ENCODE measurements around the gene ASB8.

GRCh38 chr12:48163150-48163747, 5.9 kb upstream of the ASB8 start:
- no peak for TF ChIP-seq CTCF (IDR thresholded peaks at IDR 0.05)
- no peak for TF ChIP-seq SMC3 (IDR thresholded peaks at IDR 0.05)
- no peak for TF ChIP-seq POLR2A (IDR thresholded peaks at IDR 0.05; ENCODE audit: low read length)
- no peak for TF ChIP-seq RAD21 (conservative IDR thresholded peaks at IDR 0.05 in 1 of 2, IDR thresholded peaks at IDR 0.05 in 1 of 2)
- no peak for TF ChIP-seq REST (IDR thresholded peaks at IDR 0.05)
- no peak for TF ChIP-seq CEBPB (IDR thresholded peaks at IDR 0.05)
- TF ChIP-seq RCOR1 (IDR thresholded peaks at IDR 0.05; ENCODE audit: low read depth, low read length): no peak

All from A549 (cell line).